AG09309 (cell line): Measurements from ENCODE around the gene ZCCHC7.

ENCODE experiments used
- DNase-seq: peaks from one replicate; pipeline ENCODE4 v3.0.0-alpha.2; 2010; ENCODE audit warnings: low read depth
- H3K4me3 ChIP-seq: 2 replicates; pipeline ENCODE4 v1.5.1; 2011; ENCODE audit warnings: mild to moderate bottlenecking, low read depth, low read length, moderate library complexity; ENCODE audit not compliant: control insufficient read depth
- CTCF ChIP-seq: IDR thresholded peaks from 2 replicates; pipeline ENCODE4 v1.5.1; 2011; ENCODE audit warnings: mild to moderate bottlenecking, low read depth, low read length, inconsistent platforms; ENCODE audit not compliant: insufficient read depth, control insufficient read depth; ENCODE audit errors: missing control alignments

Gene ZCCHC7

DNA sequence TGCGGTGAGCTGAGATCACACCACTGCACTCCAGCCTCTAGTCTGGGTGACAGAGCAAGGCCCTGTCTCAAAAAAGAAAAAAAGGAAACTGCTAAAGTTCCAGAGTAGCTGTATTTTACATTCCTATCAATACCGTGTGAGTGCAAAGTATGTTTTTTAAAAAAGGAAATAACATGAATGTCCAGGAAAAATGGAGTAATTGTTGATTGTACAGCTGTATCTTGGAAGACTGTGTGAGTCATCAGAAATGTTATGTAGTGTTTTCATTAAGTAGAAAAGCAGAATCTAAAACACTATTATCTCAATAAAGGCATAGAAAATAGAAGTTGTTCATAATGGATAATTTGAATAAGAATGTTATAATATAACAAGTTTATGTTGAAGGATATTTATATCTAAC, 53.9 kb downstream of the ZCCHC7 start:
- H3K4me3 ChIP-seq, result no peak overlapping the region
- TF ChIP-seq CTCF, result no peak
- DNase-seq, result peak; percentile 8

GRCh38 chr9:37178742-37179141, 58.4 kb downstream of the ZCCHC7 start:
- no peak for DNase-seq
- no peak overlapping the region for H3K4me3 ChIP-seq
- no peak for TF ChIP-seq CTCF

DNA sequence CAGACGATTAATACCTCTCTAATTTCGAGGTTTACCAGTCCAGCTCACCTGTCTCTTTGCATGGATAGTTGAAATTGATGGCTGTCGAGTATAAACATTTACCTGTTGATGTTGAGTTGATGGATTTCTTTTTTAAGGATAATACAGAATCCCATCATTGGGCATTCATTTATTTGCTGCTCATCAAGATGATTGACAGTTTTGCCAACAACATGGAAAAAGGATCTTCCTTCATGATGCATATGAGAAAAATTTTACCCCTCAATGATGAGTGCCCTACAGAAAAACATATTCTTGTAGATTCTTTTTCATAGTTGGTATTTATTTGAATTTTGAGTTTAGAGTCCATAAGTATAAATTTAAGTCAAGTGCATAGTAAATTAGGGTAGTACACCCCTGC, 59.2 kb downstream of the ZCCHC7 start:
- no peak for DNase-seq
- H3K4me3 ChIP-seq, result no peak overlapping the region
- no peak for TF ChIP-seq CTCF

DNA sequence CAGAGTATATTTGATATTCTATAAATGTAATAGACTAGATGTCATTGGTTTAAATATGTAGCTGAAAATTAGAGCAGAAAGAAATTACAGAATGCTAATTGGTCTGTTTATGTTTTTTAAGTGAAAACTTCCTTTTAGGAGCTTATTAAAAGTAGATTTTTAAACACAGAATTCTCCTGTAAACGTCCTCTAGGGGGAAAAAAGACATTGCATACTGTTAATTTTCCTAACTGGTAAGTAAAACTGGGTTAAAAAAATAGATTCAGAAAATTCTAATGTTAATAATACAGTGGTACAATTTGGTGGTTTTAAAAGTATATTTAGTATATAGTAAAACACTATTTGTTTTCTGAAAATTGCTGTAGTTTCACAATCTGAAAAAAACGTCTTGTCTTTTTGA, 59.8 kb downstream of the ZCCHC7 start:
- TF ChIP-seq CTCF, result no peak
- no peak overlapping the region for H3K4me3 ChIP-seq
- DNase-seq, result no peak

DNA sequence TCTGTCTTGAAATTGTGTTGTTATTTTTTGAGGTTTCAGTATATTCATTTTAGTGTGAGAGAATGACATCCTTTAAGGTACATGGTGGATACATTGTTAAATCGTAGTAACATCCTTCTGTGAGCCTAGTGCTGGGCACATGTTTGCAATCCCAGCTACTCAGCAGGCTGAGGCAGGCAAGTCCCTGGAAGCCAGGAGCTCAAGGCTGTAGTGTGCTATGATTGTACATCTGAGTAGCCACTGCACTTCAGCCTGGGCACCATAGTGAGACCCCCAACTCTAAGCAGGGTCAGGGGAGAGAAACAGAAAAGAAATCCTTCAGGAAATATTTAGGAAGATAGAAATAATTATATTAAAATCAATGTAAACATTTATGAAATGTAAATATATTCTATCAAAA, 62.3 kb downstream of the ZCCHC7 start:
- DNase-seq, result no peak
- TF ChIP-seq CTCF, result no peak
- H3K4me3 ChIP-seq, result no peak overlapping the region

DNA sequence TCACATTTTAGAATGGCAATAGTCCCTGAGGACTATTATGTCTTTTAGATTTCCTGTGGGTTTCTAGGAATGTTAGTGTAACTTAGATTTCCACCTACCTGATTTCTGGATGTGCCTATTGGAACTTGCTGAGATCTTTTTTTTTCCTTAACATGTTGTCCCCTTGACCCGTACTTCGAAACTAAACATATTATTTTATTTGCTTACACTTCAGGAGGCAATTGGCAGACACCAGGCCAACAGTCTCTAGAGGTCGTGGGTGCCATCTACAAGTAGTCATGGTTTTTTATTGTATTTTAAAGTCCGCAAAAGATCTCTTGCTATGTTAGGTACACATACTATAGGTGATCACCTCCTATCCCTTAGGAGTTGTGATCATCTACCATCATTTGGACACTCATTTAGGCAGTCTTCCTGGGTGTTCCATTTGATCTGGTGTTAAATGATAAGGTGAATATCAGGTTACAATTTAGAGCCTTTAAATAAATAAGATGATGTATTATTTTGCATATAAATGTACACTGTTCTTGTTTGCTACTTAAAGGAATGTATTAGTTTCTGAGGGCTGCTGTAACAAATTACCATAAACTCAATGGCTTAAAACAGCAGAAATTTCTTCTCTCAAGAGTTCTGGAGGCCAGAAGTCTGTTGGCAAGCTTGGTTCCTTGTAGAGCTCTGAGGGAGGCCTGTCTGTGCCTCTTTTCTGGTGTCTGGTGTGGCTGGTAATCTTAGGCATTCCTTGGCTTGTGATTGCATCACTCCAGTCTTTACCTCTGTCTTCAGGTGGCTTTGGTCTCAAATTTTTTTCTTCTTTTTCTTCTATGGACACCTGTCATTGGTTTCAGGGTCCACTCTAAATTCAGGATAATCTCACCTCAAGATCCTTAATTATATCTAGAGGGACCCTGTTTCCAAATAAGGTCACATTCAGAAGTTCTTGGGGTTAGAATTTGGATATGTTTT, 64.8 kb downstream of the ZCCHC7 start:
- no peak overlapping the region for H3K4me3 ChIP-seq
- no peak for TF ChIP-seq CTCF
- no peak for DNase-seq

GRCh38 chr9:37187292-37187691, 66.9 kb downstream of the ZCCHC7 start:
- no peak overlapping the region for H3K4me3 ChIP-seq
- TF ChIP-seq CTCF, result no peak
- DNase-seq, result no peak
